GM12865 (cell line): ENCODE results near the gene TSPAN14.

Experiments
- DNase-seq: peaks from one replicate; pipeline ENCODE4 v3.0.0; 2010; ENCODE audit warnings: low read depth
- H3K4me3 ChIP-seq: 2 replicates; pipeline ENCODE4 v1.5.1; 2011; ENCODE audit warnings: mild to moderate bottlenecking, low read depth, low read length, control low read depth
- CTCF ChIP-seq: IDR thresholded peaks from 2 replicates; pipeline ENCODE4 v1.5.1; 2011; ENCODE audit warnings: low read length, control low read depth, low read depth, inconsistent platforms; ENCODE audit not compliant: insufficient read depth; ENCODE audit errors: missing control alignments

The TSPAN14 gene

GRCh38 chr10:80421707-80422536, 32.2 kb upstream of the TSPAN14 start:
- no peak for TF ChIP-seq CTCF
- DNase-seq, result peak; percentile 61
- peak overlapping the region; percentile 11 for H3K4me3 ChIP-seq

- DNase-seq, result no peak
- no peak for TF ChIP-seq CTCF
- no peak overlapping the region for H3K4me3 ChIP-seq
Observed at GRCh38 chr10:80425901-80426300, 28.2 kb upstream of the TSPAN14 start.

- no peak for DNase-seq
- TF ChIP-seq CTCF, result no peak
- no peak overlapping the region for H3K4me3 ChIP-seq
Observed at GRCh38 chr10:80427541-80427940, 26.6 kb upstream of the TSPAN14 start.

- H3K4me3 ChIP-seq, result no peak overlapping the region
- no peak for DNase-seq
- no peak for TF ChIP-seq CTCF
Observed at GRCh38 chr10:80429521-80429973, 24.6 kb upstream of the TSPAN14 start.

GRCh38 chr10:80433134-80433533, 21.0 kb upstream of the TSPAN14 start:
- TF ChIP-seq CTCF, result no peak
- no peak overlapping the region for H3K4me3 ChIP-seq
- DNase-seq, result no peak

- H3K4me3 ChIP-seq, result no peak overlapping the region
- TF ChIP-seq CTCF, result no peak
- no peak for DNase-seq
Observed at GRCh38 chr10:80436446-80437098, 17.5 kb upstream of the TSPAN14 start.
